Astrocyte of the hippocampus (primary cell): Measurements from ENCODE around the gene FAAP100.

Experiments
- DNase-seq: peaks from one replicate; pipeline ENCODE4 v3.0.0; 2011; ENCODE audit warnings: low read depth, low spot score

The FAAP100 gene

GRCh38 chr17:81526662-81527571 is 25.2 kb downstream of the FAAP100 start:
- no peak for DNase-seq

- DNase-seq, result no peak
Measured at GRCh38 chr17:81524865-81525159, 27.3 kb downstream of the FAAP100 start.

- no peak for DNase-seq
Measured at GRCh38 chr17:81524039-81524864, 27.9 kb downstream of the FAAP100 start.

GRCh38 chr17:81523402-81524038 is 28.6 kb downstream of the FAAP100 start:
- peak; percentile 78 for DNase-seq

- DNase-seq, result peak; percentile 78
Measured at GRCh38 chr17:81522491-81523401, 29.4 kb downstream of the FAAP100 start.

GRCh38 chr17:81520021-81520901 is 31.9 kb downstream of the FAAP100 start:
- no peak for DNase-seq

- DNase-seq, result peak; percentile 70
Measured at GRCh38 chr17:81519284-81520020, 32.7 kb downstream of the FAAP100 start.

GRCh38 chr17:81518785-81519283 is 33.3 kb downstream of the FAAP100 start:
- DNase-seq, result peak; percentile 64

- no peak for DNase-seq
Measured at GRCh38 chr17:81518113-81518784, 33.9 kb downstream of the FAAP100 start.

GRCh38 chr17:81517339-81518112 is 34.6 kb downstream of the FAAP100 start:
- peak; percentile 67 for DNase-seq

- DNase-seq, result no peak
Measured at GRCh38 chr17:81517009-81517338, 35.2 kb downstream of the FAAP100 start.

GRCh38 chr17:81516439-81516838 is 35.7 kb downstream of the FAAP100 start:
- DNase-seq, result no peak

- no peak for DNase-seq
Measured at GRCh38 chr17:81515530-81516041, 36.6 kb downstream of the FAAP100 start.

GRCh38 chr17:81514739-81515529 is 37.2 kb downstream of the FAAP100 start:
- peak; percentile 96 for DNase-seq

- no peak for DNase-seq
Measured at GRCh38 chr17:81514489-81514738, 37.7 kb downstream of the FAAP100 start.

- DNase-seq, result peak; percentile 89
Measured at GRCh38 chr17:81513753-81514488, 38.2 kb downstream of the FAAP100 start.

GRCh38 chr17:81513372-81513752 is 38.8 kb downstream of the FAAP100 start:
- DNase-seq, result peak; percentile 77
